Bronchial epithelial cell (primary cell): ENCODE measurements around the gene MRPL54. TPM values are rescaled to one million over a fixed set of nuclear protein-coding genes. Genes with fewer than 3 reads are reported as not detected.

Experiments
- DNase-seq: peaks from one replicate; pipeline ENCODE4 v3.0.0-alpha.2; 2010; ENCODE audit warnings: low read depth
- FAIRE-seq: peaks from 2 replicates; lab custom pipeline; 2011; peaks lifted over from hg19 to GRCh38; lab: Jason Lieb, UNC
- H3K27me3 ChIP-seq: 2 replicates; pipeline ENCODE4 v1.5.1; 2011; ENCODE audit warnings: low read length; ENCODE audit not compliant: control insufficient read depth, insufficient read depth
- H3K36me3 ChIP-seq: 2 replicates; pipeline ENCODE4 v1.5.1; 2011; ENCODE audit warnings: low read length; ENCODE audit not compliant: control insufficient read depth, insufficient read depth
- H3K4me3 ChIP-seq: 2 replicates; pipeline ENCODE4 v1.5.1; 2011; ENCODE audit warnings: mild to moderate bottlenecking, low read depth, low read length, control low read depth
- CTCF ChIP-seq: IDR thresholded peaks from 2 replicates; pipeline ENCODE4 v1.5.1; 2011; ENCODE audit warnings: mild to moderate bottlenecking, moderate library complexity, low read length, control low read depth, inconsistent platforms; ENCODE audit not compliant: insufficient read depth, severe bottlenecking
- total RNA-seq: library from RNA; depleted of rRNA; stranded (reverse); fragments of >200 nt; gene quantifications from 2 replicates; pipeline ENCODE4 v1.2.1, GENCODE V29; 2014

The MRPL54 gene
- total RNA-seq, 1 donor from 2014 or later = 84.8 TPM

- Histone ChIP-seq H3K4me3 (no peak overlapping the region), H3K27me3 (peaks cover 2% of the 10 kb centered on the region), H3K36me3 (no peaks in the 10 kb centered on the region)
- DNase-seq (no peak), FAIRE-seq (no peak)
- no peak for TF ChIP-seq CTCF
Measured at GRCh38 chr19:3721887-3722442, 40.5 kb upstream of the MRPL54 start.

- no peak for FAIRE-seq
- no peak for TF ChIP-seq CTCF
Measured at GRCh38 chr19:3722443-3723109, 39.9 kb upstream of the MRPL54 start.

GRCh38 chr19:3723110-3723488, 39.4 kb upstream of the MRPL54 start:
- peaks cover 2% of the 10 kb centered on the region for H3K27me3 ChIP-seq
- H3K36me3 ChIP-seq = no peaks in the 10 kb centered on the region
- no peak for TF ChIP-seq CTCF
- DNase-seq = no peak
- H3K4me3 ChIP-seq = no peak overlapping the region
- FAIRE-seq = no peak

More at GRCh38 chr19:3722443-3723109, 39.9 kb upstream of the MRPL54 start:
- no peak overlapping the region for H3K4me3 ChIP-seq
- peaks cover 2% of the 10 kb centered on the region for H3K27me3 ChIP-seq
- H3K36me3 ChIP-seq = no peaks in the 10 kb centered on the region
- no peak for DNase-seq

GRCh38 chr19:3723883-3724282, 38.6 kb upstream of the MRPL54 start:
- FAIRE-seq = no peak
- DNase-seq = no peak
- Histone ChIP-seq H3K27me3 (peaks cover 2% of the 10 kb centered on the region), H3K36me3 (no peaks in the 10 kb centered on the region), H3K4me3 (no peak overlapping the region)
- no peak for TF ChIP-seq CTCF

- no peak for FAIRE-seq
- DNase-seq = no peak
- Histone ChIP-seq H3K27me3 (peaks cover 2% of the 10 kb centered on the region), H3K4me3 (no peak overlapping the region), H3K36me3 (no peaks in the 10 kb centered on the region)
- no peak for TF ChIP-seq CTCF
Measured at GRCh38 chr19:3725121-3725520, 37.4 kb upstream of the MRPL54 start.
